Measurements from ENCODE around the gene SLC25A18. TPM values are rescaled to one million over a fixed set of nuclear protein-coding genes. Genes with fewer than 3 reads are reported as not detected.
"Not testable (repeated sequence)": the region's sequence is repeated elsewhere in the genome, so short reads cannot be mapped to it uniquely, and the experiment has no call there.

Gene SLC25A18
- total RNA-seq (2014; rRNA removed; shearing (Covaris generic)), result not detected in 2 replicates

GRCh38 chr22:17562906-17563870, at the start of gene SLC25A18:
Gene SLC25A18, plus strand, starts transcription at chr22:17563498. Its CDS starts 16,447 bp downstream, at chr22:17579945.
- no peak for DNase-seq (ENCODE audit: low spot score)

DNA sequence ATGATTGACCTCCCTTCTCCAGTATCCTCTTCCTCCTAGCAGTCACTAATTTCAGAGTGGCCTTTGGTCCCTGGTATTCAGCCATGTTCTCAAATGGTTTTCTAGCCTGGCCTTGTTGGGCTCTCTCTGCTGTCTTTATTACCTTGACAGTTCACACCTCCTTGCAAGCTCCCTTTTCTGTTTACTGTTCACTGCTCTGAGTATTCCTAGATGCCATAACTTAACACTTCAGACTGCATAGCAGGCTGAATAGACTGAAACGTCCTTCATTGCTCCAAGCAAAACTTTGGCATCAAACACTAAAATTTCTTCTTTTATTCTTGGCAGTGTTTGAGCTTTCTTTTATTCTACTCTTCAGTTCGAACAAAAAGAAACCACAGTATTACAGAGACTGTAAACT, 49.7 kb upstream of the SLC25A18 start:
- no peak for DNase-seq (ENCODE audit: low spot score)

DNA sequence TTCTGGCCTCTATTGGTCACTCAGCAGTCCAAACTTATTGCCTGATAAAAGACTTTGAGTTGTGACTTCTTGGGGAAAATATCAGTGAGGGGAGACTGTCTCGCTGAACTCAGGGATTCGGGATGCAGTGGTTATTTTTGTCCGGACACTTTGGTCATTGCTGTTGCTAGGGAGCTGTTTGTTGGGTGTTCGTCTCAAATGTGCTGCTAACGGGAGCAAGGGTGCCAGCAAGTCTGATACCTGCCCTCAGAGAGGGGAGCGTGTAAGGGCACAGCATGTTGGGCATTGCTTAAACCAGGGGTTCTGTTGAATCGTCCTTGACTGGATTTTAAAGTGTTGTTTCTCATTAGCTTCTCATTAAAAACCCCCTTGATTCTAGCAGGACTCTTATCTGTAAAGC, 49.2 kb upstream of the SLC25A18 start:
- DNase-seq (ENCODE audit: low spot score), result no peak

DNA sequence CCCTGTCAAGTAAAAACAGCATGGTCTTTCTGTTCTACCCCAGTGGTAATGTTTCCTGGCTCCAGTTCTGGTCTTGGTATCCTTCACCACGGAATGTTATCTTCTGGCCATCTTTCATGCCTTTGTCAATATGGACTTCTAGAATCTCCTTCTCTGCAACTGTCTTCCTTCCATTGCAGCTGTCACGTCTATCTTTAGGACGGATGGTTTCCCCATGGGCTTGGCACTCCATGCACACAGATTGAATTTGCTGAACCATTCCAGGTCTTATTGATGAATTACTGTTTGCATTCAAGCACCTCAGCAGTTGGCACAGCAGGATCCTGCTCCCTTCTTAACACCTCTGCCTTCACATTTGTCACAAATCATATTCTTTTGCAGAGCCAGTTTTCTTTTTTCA, 44.9 kb upstream of the SLC25A18 start:
- DNase-seq (ENCODE audit: low spot score), result no peak

DNA sequence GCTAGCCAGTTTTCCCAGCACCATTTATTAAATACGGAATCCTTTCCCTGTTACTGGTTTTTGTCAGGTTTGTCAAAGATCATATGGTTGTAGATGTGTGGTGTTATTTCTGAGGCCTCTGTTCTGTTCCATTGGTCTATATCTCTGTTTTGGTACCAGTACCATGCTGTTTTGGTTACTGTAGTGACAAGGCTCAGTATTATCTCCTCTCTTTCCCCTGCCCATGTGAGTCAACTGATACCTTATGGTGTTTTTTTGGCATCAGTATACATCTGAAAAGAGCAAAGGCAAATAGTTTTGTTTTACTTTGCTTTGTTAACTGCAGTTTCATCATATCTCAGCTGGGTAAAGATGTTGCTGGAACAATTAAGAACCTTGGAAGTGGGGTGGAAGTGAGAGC, 41.3 kb upstream of the SLC25A18 start:
- not testable (repeated sequence) for DNase-seq (ENCODE audit: low spot score)

GRCh38 chr22:17523925-17524324, 39.4 kb upstream of the SLC25A18 start:
- no peak for DNase-seq (ENCODE audit: low spot score)

DNA sequence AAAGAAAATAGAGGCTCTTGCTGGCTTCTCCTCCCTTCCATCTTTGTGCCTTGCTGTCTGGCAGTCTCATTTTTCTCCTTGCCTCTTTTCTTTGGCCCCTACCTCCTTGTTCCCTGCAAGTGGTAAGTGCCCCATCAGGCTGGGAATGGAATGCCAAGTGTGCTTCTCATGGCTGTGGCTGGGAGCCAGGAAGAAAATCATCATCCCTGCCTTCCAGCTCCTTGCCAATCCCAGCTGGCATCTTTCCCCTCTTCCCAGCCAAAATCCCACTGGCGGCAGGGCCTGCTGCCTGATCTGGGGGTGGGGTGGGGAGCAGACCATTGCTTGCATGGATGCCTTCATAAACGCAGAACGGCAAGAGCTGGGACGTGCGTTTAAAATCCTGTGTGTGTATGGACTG, 27.0 kb upstream of the SLC25A18 start:
- no peak for DNase-seq (ENCODE audit: low spot score)

DNA sequence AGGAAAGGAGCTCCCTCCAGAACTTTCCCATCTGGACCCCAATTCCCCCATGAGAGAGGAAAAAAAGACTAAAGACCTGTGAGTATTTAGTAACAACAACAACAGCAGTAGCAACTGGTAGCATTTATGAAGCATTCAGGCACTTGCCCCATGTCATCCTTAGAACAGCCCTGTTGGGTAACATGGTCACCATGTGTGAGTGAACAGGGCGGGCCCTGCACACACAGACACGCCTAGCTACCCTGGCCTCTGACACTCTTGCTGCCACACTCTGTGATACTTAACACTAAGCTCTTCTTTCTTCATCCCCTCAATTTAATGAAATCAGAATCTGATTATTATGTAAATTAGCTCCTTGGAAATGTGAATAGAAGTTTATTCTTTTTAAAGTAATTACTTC, 26.1 kb upstream of the SLC25A18 start:
- no peak for DNase-seq (ENCODE audit: low spot score)

DNA sequence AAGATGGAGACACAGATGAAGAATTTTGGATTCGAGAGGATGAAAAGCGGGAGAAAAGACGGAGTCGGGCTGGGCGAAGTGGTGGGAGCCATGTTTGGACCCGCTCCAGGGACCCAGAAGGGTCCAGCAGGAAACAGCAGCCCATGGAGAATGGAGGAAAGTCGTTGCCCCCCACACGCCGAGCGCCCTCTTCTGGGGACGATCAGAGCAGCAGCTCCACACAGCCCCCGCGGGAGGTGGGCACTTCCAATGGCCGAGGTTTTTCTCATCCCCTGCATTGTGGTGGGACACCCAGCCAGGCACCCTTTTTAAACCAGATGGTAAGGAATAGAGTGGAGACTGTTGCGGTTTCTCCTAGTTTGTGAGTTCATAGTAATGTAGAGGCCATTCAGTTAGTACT, 22.8 kb upstream of the SLC25A18 start:
- DNase-seq (ENCODE audit: low spot score), result no peak

DNA sequence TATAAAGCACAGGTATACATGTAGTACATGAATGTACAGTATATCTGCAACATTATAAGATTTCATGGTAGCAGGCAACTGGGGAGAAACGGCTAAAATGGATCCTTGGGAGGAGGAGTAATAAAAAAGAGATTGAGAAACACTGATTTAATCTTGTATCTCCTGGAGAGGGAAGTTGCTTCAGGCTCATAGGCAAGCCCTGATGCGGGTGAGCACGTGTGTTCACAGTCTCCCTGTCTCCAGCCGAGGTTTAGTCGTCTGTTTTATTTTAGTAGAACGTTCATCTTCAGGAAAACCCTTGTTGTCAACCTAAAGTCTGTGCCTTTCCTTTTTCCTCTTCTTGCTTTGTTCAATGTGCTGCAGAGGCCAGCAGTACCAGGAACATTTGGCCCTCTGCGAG, 21.8 kb upstream of the SLC25A18 start:
- no peak for DNase-seq (ENCODE audit: low spot score)

DNA sequence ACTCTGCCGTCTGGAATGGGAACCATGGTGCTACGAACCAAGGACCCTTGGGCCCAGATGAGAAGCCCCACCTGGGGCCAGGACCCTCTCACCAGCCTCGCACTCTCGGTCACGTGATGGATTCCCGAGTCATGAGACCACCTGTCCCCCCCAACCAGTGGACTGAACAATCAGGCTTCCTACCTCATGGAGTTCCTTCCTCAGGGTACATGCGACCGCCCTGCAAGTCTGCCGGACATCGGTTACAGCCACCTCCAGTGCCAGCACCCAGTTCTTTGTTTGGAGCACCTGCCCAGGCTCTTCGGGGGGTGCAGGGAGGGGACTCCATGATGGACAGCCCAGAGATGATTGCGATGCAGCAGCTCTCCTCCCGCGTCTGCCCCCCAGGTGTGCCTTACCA, 20.8 kb upstream of the SLC25A18 start:
- no peak for DNase-seq (ENCODE audit: low spot score)

- no peak for DNase-seq (ENCODE audit: low spot score)
Observed at GRCh38 chr22:17548010-17548755, 15.1 kb upstream of the SLC25A18 start.

DNA sequence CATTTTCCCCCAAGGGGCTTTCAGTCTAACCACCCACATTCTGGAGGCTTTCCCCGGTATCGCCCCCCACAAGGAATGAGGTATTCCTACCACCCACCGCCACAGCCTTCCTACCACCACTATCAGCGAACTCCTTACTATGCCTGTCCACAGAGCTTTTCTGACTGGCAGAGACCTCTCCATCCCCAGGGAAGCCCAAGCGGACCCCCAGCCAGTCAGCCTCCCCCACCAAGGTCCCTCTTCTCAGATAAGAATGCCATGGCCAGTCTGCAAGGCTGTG, 14.6 kb upstream of the SLC25A18 start:
- no peak for DNase-seq (ENCODE audit: low spot score)

- no peak for DNase-seq (ENCODE audit: low spot score)
Observed at GRCh38 chr22:17549183-17549582, 14.1 kb upstream of the SLC25A18 start.

- DNase-seq (ENCODE audit: low spot score), result no peak
Observed at GRCh38 chr22:17549655-17550054, 13.6 kb upstream of the SLC25A18 start.

DNA sequence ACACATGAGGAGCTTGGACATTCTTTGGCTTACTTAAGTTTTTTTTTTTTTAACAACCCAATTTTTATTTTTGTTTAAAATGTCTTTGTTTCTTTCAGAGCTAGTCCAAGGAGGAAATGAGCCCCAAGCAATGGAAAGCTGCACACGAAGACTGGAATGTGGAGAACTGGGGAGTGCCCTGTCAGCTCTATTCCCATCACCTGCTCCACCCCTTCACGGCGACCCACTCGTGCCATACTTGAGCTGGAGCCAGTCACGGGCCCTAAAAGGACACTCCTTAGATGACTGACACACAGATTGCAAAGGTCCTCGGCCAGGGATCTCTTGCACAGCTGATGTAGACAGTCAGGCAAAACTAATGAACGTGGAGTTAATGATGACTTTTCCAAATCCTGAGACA, 10.6 kb upstream of the SLC25A18 start:
- DNase-seq (ENCODE audit: low spot score), result no peak

GRCh38 chr22:17554814-17555213, 8.5 kb upstream of the SLC25A18 start:
- DNase-seq (ENCODE audit: low spot score), result no peak

GRCh38 chr22:17559188-17559587, 4.1 kb upstream of the SLC25A18 start:
- DNase-seq (ENCODE audit: low spot score), result no peak

DNA sequence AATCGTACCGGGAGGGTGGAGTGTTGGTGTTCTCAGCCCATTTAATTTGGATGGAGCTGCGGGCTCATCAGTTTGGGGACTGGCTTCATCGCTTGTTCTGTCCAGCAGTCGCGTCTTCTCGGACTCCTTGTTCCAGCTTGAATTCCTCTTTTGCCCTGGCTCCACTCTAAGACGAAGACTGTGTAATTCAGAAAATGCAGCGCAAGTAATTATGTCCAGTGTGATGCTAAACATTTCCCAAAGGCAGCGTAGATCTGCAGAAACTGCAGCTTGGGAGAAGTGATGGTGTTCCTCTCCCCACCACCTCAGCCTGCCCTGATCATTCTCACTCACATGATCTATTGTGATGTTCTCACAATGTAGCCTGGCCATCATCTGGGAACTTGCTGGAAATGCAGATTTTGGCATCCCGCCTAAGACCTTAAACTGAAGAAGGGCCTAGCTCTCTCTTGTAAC, 666 bp downstream of the SLC25A18 start:
- no peak for DNase-seq (ENCODE audit: low spot score)

GRCh38 chr22:17566016-17566687, 2.9 kb downstream of the SLC25A18 start:
- not testable (repeated sequence) for DNase-seq (ENCODE audit: low spot score)

GRCh38 chr22:17566776-17567175, 3.5 kb downstream of the SLC25A18 start:
- DNase-seq (ENCODE audit: low spot score), result no peak

GRCh38 chr22:17569971-17570511, 6.7 kb downstream of the SLC25A18 start:
- no peak for DNase-seq (ENCODE audit: low spot score)
